Caco-2 (cell line): ENCODE results near the gene NCK1. TPM values are rescaled to one million over a fixed set of nuclear protein-coding genes. Genes with fewer than 3 reads are reported as not detected.
"Not testable (repeated sequence)": the region's sequence is repeated elsewhere in the genome, so short reads cannot be mapped to it uniquely, and the experiment has no call there.

Experiments used
- BruUV-seq: library from RNA; stranded (reverse); fragments of 400-500 nt; replicated peaks from 2 replicates; lab custom pipeline; 2021; lab: Mats Ljungman, UMichigan
- CTCF ChIA-PET: fragments of 300-600 bp; sonication (Branson Sonifier 250); formaldehyde crosslinking; loops from one replicate; lab custom pipeline; 2022; ENCODE audit warnings: antibody characterized with exemption; lab: Charles Lee
- POLR2A ChIA-PET: fragments of 300-600 bp; sonication (Branson Sonifier 250); formaldehyde crosslinking; loops from one replicate; lab custom pipeline; 2022; ENCODE audit warnings: antibody characterized with exemption; lab: Charles Lee
- DNase-seq, 2 experiments: peaks; one replicate each; pipeline versions ENCODE4 v3.0.0 to v3.0.0-alpha.2; 2020 to 2022
- H3K27me3 ChIP-seq: replicated peaks from 2 replicates; pipeline ENCODE4 v1.6.0; 2011; ENCODE audit warnings: low read length; ENCODE audit not compliant: control insufficient read depth, insufficient read depth
- H3K36me3 ChIP-seq: 2 replicates; pipeline ENCODE4 v1.5.1; 2011; ENCODE audit warnings: low read length; ENCODE audit not compliant: control insufficient read depth, insufficient read depth
- H3K4me1 ChIP-seq: fragments of 250-450 bp; sonication (Bioruptor Pico); 2 replicates; pipeline ENCODE4 v1.5.1; 2020; ENCODE audit warnings: mild to moderate bottlenecking
- H3K4me3 ChIP-seq: 2 replicates; pipeline ENCODE4 v1.5.1; 2011; ENCODE audit warnings: low read depth, mild to moderate bottlenecking, control low read depth, low read length
- H3K9me3 ChIP-seq: fragments of 250-450 bp; sonication (Bioruptor Pico); 2 replicates; pipeline ENCODE4 v1.5.1; 2020; ENCODE audit warnings: mild to moderate bottlenecking, moderate library complexity
- H3K27ac Mint-ChIP-seq: one replicate; pipeline ENCODE4 v1.8.0; 2022; ENCODE audit warnings: mixed read lengths; ENCODE audit not compliant: unreplicated experiment
- H3K27me3 Mint-ChIP-seq: one replicate; pipeline ENCODE4 v1.8.0; 2022; ENCODE audit warnings: mixed read lengths; ENCODE audit not compliant: insufficient read depth, unreplicated experiment
- H3K36me3 Mint-ChIP-seq: one replicate; pipeline ENCODE4 v1.8.0; 2022; ENCODE audit warnings: mild to moderate bottlenecking, mixed read lengths; ENCODE audit not compliant: insufficient read depth, unreplicated experiment
- H3K4me1 Mint-ChIP-seq: one replicate; pipeline ENCODE4 v1.8.0; 2022; ENCODE audit warnings: low read depth, mixed read lengths; ENCODE audit not compliant: unreplicated experiment
- H3K4me3 Mint-ChIP-seq: one replicate; pipeline ENCODE4 v1.8.0; 2022; ENCODE audit warnings: mild to moderate bottlenecking, moderate library complexity, mixed read lengths; ENCODE audit not compliant: unreplicated experiment
- H3K9me3 Mint-ChIP-seq: one replicate; pipeline ENCODE4 v1.8.0; 2022; ENCODE audit warnings: mixed read lengths; ENCODE audit not compliant: unreplicated experiment
- intact Hi-C: fragments of 100-400 bp; cut with micrococcal nuclease; formaldehyde crosslinking; loops from one replicate; pipeline ENCODE4 v1.10.0; 2022; ENCODE audit not compliant: unreplicated experiment
- total RNA-seq: library from RNA; stranded (reverse); gene quantifications from 2 replicates; pipeline ENCODE4 v1.2.3, GENCODE V29; 2022
- TF ChIP-seq, protein P1 (sequence below), 2 experiments: fragments of 200-600 bp in 1 of 2; IDR thresholded peaks; 1 replicate in 1 of 2; 2 replicates in 1 of 2; pipeline versions ENCODE4 v1.5.1 to v1.8.0; 2011 to 2022; ENCODE audit warnings: antibody characterized with exemption in 1 of 2, control low read depth in 1 of 2, inconsistent platforms in 1 of 2, low read depth in 1 of 2, low read length in 1 of 2, mild to moderate bottlenecking in 1 of 2, moderate library complexity in 1 of 2; ENCODE audit not compliant: insufficient read depth in 1 of 2, severe bottlenecking in 1 of 2, unreplicated experiment in 1 of 2

The NCK1 gene
- total RNA-seq, 1 experiment from 2014 or later: 37.3 TPM

DNA sequence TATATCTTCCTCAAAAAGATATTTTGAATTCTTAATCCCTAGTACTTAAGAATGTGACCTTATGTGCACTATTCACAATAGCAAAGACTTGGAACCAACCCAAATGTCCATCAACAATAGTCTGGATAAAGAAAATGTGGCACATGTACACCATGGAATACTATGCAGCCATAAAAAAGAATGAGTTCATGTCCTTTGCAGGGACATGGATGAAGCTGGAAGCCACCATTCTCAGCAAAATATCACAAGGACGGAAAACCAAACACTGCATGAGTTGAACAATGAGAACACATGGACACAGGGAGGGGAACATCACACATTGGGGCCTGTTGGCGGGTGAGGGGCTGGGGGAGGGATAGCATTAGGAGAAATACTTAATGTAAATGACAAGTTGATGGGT is 17.5 kb downstream of the NCK1 start:
- H3K27me3 Mint-ChIP-seq, H3K9me3 ChIP-seq, H3K36me3 ChIP-seq, H3K27ac Mint-ChIP-seq, H3K4me3 Mint-ChIP-seq, H3K27me3 ChIP-seq, H3K4me3 ChIP-seq, DNase-seq, intact Hi-C loops, POLR2A ChIA-PET, H3K4me1 ChIP-seq, BruUV-seq, CTCF ChIA-PET: not testable (repeated sequence)
- Mint-ChIP-seq H3K9me3 (peaks cover 17% of the 10 kb centered on the region), H3K36me3 (peaks cover 30% of the 10 kb centered on the region), H3K4me1 (peaks cover 19% of the 10 kb centered on the region)

DNA sequence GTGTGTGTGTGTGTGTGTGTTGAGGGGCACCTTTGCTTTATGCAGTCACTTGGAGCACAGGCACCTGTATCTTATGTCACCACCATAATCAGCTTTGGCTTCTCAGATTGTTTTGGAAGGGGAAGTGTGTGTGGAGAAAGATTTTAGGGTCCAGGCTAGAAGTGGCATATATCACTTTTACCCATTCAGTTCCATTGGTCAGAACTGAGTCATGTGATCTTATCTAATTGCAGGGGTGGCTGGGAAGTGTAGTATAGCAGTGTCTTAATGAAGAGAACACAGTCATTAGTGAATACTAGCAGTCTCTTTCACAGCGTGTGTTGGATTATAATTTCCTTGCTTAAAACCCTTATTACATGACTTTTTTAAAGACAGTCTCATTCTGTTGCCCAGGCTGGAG is 20.6 kb downstream of the NCK1 start:
- no TSS peak for BruUV-seq
- Mint-ChIP-seq H3K27me3 (no peaks in the 10 kb centered on the region), H3K9me3 (peaks cover 11% of the 10 kb centered on the region), H3K36me3 (peaks cover 26% of the 10 kb centered on the region), H3K4me3 (no peak overlapping the region), H3K27ac (no peak overlapping the region), H3K4me1 (peaks cover 14% of the 10 kb centered on the region)
- H3K27me3 ChIP-seq: no peaks in the 10 kb centered on the region
- intact Hi-C loops: no loop called here
- no peaks in the 10 kb centered on the region for H3K9me3 ChIP-seq
- no peaks in the 10 kb centered on the region for H3K4me1 ChIP-seq
- no peak for DNase-seq
- no peaks in the 10 kb centered on the region for H3K36me3 ChIP-seq
- H3K4me3 ChIP-seq: no peak overlapping the region
- POLR2A ChIA-PET: no interaction called here
- TF ChIP-seq, protein P1, sequence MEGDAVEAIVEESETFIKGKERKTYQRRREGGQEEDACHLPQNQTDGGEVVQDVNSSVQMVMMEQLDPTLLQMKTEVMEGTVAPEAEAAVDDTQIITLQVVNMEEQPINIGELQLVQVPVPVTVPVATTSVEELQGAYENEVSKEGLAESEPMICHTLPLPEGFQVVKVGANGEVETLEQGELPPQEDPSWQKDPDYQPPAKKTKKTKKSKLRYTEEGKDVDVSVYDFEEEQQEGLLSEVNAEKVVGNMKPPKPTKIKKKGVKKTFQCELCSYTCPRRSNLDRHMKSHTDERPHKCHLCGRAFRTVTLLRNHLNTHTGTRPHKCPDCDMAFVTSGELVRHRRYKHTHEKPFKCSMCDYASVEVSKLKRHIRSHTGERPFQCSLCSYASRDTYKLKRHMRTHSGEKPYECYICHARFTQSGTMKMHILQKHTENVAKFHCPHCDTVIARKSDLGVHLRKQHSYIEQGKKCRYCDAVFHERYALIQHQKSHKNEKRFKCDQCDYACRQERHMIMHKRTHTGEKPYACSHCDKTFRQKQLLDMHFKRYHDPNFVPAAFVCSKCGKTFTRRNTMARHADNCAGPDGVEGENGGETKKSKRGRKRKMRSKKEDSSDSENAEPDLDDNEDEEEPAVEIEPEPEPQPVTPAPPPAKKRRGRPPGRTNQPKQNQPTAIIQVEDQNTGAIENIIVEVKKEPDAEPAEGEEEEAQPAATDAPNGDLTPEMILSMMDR (IDR thresholded peaks at IDR 0.05; ENCODE audit: insufficient read depth in 1 of 2, low read depth in 1 of 2, low read length in 1 of 2, severe bottlenecking in 1 of 2, unreplicated experiment in 1 of 2): no peak
- CTCF ChIA-PET: no interaction called here

DNA sequence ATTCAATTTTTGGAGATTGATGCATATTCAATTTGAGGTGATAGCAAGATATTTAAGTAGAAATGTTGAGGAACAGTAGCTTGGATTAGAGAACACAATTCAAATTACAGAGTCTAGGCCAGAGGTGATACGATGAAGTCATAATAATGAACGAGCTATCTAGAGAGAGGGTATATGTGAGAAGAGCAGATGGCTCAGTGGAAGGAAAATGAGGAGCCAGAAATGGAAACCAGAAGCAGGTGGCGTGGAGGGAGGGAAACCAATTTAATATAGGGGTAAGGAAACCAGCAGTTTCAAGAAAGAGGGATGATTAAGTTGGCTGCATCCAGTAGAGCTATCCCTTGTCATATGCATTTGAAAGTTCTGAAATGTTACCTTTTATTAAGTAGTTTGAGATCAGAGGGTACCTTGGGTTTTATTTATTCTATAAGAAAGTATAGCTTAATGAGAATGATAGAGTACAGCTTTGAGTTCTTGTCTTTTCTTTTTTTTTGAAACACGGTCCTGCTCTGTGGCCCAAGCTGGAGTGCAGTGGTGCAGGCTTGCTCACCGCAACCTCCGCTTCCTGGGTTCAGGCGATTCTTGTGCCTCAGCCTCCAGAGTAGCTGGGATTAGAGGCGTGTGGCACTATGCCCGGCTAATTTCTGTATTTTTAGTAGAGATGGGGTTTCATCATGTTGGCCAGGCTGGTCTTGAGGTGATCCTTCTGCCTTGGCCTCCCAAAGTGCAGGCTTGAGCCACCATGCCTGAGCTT is 22.1 kb downstream of the NCK1 start:
- no peak overlapping the region for H3K4me3 Mint-ChIP-seq
- H3K9me3 Mint-ChIP-seq: peaks cover 10% of the 10 kb centered on the region
- no peaks in the 10 kb centered on the region for H3K9me3 ChIP-seq
- peaks cover 12% of the 10 kb centered on the region for H3K4me1 Mint-ChIP-seq
- DNase-seq: no peak
- H3K36me3 ChIP-seq: no peaks in the 10 kb centered on the region
- CTCF ChIA-PET: no interaction called here
- POLR2A ChIA-PET: no interaction called here
- H3K4me1 ChIP-seq: no peaks in the 10 kb centered on the region
- H3K36me3 Mint-ChIP-seq: peaks cover 26% of the 10 kb centered on the region
- TF ChIP-seq, protein P1 (IDR thresholded peaks at IDR 0.05; ENCODE audit: insufficient read depth in 1 of 2, low read depth in 1 of 2, low read length in 1 of 2, severe bottlenecking in 1 of 2, unreplicated experiment in 1 of 2): no peak
- H3K27me3 Mint-ChIP-seq: no peaks in the 10 kb centered on the region
- H3K4me3 ChIP-seq: no peak overlapping the region
- BruUV-seq: no TSS peak
- H3K27ac Mint-ChIP-seq: no peak overlapping the region
- intact Hi-C loops: no loop called here
- H3K27me3 ChIP-seq: no peaks in the 10 kb centered on the region
